LNCaP clone FGC (cell line): ENCODE data around the gene GDF10.

ENCODE experiments used
- DNase-seq: peaks from one replicate; pipeline ENCODE4 v3.0.0-alpha.2; 2011; ENCODE audit warnings: low read depth
- H3K4me3 ChIP-seq: 2 replicates; pipeline ENCODE4 v1.5.1; 2011; ENCODE audit warnings: mild to moderate bottlenecking, low read depth, low read length, control low read depth
- CTCF ChIP-seq: IDR thresholded peaks from 2 replicates; pipeline ENCODE4 v1.5.1; 2012; ENCODE audit warnings: mild to moderate bottlenecking; ENCODE audit not compliant: control insufficient read depth, insufficient read depth; ENCODE audit errors: extremely low read depth

Gene GDF10

GRCh38 chr10:47288916-47289495, 11.0 kb upstream of the GDF10 start:
- DNase-seq = no peak
- no peak for TF ChIP-seq CTCF
- no peak overlapping the region for H3K4me3 ChIP-seq

- DNase-seq = no peak
- TF ChIP-seq CTCF = no peak
- H3K4me3 ChIP-seq = no peak overlapping the region
Measured at GRCh38 chr10:47289921-47290320, 10.1 kb upstream of the GDF10 start.

GRCh38 chr10:47290338-47290737, 9.7 kb upstream of the GDF10 start:
- DNase-seq = no peak
- H3K4me3 ChIP-seq = no peak overlapping the region
- no peak for TF ChIP-seq CTCF

GRCh38 chr10:47291682-47292081, 8.3 kb upstream of the GDF10 start:
- no peak for DNase-seq
- TF ChIP-seq CTCF = no peak
- H3K4me3 ChIP-seq = no peak overlapping the region

- H3K4me3 ChIP-seq = no peak overlapping the region
- DNase-seq = no peak
- no peak for TF ChIP-seq CTCF
Measured at GRCh38 chr10:47294057-47294456, 5.9 kb upstream of the GDF10 start.

GRCh38 chr10:47294501-47294900, 5.5 kb upstream of the GDF10 start:
- H3K4me3 ChIP-seq = no peak overlapping the region
- no peak for DNase-seq
- TF ChIP-seq CTCF = no peak

GRCh38 chr10:47295411-47295810, 4.6 kb upstream of the GDF10 start:
- no peak for DNase-seq
- no peak overlapping the region for H3K4me3 ChIP-seq
- no peak for TF ChIP-seq CTCF
